GM19452 (cell line): ENCODE measurements around the gene GDF10.

Experiments used
- ATAC-seq: cut with Tn5 transposase; IDR thresholded peaks from one replicate; pipeline ENCODE4 v1.9.1; 2021; ENCODE audit not compliant: unreplicated experiment

GDF10 gene

GRCh38 chr10:47291682-47292081 is 8.3 kb upstream of the GDF10 start:
- ATAC-seq: no peak

DNA sequence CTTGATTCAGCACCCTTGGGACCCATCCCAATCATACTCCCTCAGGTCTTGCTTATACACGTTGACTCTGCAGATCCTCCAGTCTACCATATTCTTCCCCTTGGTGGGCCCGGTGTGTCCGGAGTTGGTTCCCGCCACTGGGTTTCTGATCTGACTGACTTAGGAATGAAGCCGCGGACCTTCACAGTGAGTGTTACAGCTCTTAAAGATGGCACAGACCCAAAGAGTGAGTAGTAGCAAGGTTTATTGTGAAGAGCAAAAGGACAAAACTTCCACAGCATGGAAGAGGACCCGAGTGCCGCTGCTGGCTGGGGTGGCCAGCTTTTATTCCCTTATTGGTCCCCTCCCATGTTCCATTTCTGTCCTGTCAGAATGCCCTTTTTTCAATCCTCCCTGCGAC is 5.9 kb upstream of the GDF10 start:
- ATAC-seq: no peak

- no peak for ATAC-seq
Measured at GRCh38 chr10:47294501-47294900, 5.5 kb upstream of the GDF10 start.

- no peak for ATAC-seq
Measured at GRCh38 chr10:47295411-47295810, 4.6 kb upstream of the GDF10 start.

DNA sequence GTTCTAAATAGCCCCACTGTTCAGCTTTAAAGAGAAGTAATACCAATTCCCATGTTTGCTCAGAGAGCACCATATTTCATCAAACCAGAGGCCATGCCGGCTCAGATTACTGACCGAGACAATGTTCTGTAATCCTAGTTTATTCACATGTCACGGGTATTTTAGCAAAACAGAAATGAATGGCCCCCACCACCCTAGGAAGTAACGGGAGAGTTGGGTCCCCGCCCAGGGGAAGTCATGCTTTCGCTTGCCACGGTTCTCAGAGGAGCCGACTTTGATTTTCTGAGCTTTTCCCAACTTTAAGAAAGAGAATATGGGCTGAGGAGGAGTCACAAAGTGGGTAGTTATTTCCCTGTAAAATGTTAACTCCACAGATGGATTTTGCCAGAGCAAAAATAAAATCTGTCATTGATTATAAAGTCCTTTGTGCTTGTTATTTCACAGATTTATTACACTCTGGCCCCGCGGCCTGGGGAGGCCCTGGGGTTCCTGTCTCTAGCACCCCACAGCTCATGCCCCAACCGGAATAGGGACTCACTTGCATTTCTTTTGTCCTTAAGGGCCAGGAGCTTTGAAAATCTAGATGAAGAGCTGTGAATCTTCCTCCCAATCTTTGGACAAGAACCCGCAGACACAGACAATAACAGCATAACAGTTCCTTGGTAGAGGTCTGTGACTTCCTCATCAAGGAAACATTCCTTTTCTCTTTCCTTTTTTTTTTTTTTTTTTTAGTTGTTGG is 3.7 kb upstream of the GDF10 start:
- no peak for ATAC-seq

- ATAC-seq: no peak
Measured at GRCh38 chr10:47296941-47297340, 3.1 kb upstream of the GDF10 start.

DNA sequence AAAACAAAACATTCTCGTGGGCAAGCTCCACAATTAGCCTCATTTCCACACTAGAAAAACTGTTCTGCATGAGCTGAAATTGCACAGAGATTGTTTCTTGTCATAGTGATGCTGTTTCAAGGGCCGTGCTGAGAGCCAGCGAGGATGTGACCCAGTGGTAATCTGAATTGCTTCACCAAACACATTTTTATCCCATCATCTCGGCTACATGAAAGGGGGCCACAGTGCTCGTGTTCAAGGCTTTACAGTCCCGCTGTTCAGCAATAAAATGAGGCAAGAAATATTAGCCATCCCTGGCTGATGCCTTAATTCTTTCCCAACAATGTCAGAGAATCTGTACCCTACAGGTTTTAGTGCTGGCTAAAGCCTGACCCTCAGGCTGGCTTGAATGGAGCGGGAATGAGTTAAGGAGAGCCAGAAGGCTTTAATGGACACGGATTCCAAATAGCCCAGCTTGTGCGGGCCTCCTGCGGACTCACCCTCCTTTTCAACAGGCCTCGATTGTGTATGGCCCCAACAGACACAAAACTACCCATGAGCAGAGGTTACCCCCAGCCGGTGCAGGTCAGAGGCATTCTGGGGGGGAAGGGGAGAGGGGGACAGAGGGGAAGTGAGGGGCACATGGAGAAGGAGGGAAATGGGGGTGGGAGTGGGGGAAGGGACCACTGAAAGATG is 2.0 kb upstream of the GDF10 start:
- no peak for ATAC-seq

DNA sequence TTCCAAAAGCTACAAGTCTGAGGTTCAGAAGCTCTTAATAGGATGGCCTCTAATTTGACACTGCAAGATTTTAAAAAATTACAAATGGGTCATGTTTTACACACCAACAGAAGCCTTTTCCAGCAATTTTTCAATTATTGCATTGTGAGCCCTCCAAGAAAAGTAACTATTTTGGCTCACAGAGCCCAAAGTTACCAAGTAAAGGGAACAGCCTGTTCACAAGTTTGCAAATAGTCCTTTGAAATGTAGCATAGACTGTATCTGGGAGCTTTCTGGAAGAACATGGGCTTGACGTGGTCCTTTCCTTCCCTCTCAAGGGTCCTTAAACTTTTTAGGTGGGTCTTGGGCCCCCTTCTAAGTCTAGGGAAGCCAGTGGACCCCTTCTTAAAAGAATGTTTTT is 1.3 kb upstream of the GDF10 start:
- no peak for ATAC-seq

GRCh38 chr10:47300429-47300931 is 483 bp downstream of the GDF10 start:
- no peak for ATAC-seq

DNA sequence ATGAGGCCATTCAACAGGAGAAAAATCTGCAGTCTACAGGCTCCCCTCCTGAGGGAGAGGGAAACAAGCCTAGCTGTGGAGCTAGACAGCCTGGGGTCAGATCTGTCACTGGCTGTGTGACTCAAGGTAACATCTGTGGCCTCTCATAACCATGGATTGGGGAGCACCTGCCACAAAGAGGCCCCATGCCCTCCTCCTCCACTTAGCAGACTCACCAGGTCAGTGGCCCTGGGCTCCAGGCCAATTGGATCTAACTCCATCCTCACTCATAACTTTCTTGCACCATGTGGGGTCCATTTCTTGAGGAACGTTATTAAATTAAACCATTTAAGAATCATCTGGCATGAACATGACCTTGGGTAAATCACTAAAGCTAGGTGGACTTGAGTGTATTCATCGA is 1.8 kb downstream of the GDF10 start:
- no peak for ATAC-seq

DNA sequence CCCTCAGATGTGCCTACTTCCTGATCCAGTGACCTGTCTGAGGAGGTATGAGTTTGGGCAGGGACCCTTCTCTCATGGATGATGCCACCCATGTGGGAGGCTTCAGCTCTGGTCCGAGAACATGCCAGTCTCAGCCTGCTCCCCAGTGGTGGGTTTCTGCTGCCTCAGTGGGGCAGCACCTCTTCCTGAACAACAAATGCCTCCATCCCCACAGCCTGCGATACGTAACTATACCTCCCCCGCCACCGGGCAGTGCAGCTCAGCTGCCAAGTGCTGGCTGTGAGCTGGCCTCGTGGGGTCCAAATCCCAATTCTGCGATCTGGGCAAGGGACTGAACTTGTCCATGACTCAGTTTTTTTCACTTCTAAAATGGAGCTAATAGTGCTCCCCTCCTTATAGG is 3.1 kb downstream of the GDF10 start:
- no peak for ATAC-seq

DNA sequence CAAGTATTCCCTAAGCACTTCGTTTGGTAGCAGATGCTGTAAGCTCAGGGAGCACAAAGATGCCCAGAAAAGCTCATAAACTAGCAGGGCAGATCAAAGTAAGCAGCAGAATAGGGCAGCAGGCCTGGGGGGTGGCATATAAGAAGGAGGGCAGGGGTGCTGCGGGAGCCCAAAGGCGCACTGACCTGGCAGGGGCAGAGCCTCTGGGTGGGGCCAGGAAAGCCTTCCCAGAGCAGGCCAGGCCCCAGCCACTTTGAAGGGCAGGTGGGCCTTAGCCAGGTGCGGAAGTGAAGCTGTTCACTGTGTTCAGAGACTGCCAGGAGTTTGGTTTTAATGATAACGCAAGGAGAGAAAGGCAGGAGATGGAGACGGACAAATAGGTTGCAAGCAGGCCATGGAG is 3.9 kb downstream of the GDF10 start:
- ATAC-seq: no peak

- no peak for ATAC-seq
Measured at GRCh38 chr10:47305566-47305965, 5.6 kb downstream of the GDF10 start.

GRCh38 chr10:47306387-47307210 is 6.6 kb downstream of the GDF10 start:
- no peak for ATAC-seq

DNA sequence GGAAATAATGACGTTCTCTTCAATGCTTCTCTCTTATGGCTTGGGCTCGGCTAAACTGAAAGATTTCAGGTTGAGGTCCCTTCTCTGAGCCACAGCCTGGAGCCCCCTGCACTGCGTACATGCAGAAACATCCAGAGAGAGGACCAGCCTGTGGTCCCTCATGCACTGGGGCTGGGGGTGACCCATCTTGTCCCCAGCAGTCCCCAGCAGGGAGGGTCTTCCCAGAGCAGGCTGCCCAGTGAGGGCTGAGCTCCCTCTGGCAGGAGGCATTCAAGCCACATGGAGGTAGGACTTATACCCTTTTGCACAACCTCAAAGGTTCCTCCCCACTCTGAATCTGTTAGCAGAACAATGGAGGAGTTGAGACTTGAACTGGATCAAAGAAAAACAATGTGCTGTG is 7.4 kb downstream of the GDF10 start:
- no peak for ATAC-seq

GRCh38 chr10:47308775-47309174 is 8.8 kb downstream of the GDF10 start:
- no peak for ATAC-seq

- no peak for ATAC-seq
Measured at GRCh38 chr10:47309408-47310089, 9.6 kb downstream of the GDF10 start.

DNA sequence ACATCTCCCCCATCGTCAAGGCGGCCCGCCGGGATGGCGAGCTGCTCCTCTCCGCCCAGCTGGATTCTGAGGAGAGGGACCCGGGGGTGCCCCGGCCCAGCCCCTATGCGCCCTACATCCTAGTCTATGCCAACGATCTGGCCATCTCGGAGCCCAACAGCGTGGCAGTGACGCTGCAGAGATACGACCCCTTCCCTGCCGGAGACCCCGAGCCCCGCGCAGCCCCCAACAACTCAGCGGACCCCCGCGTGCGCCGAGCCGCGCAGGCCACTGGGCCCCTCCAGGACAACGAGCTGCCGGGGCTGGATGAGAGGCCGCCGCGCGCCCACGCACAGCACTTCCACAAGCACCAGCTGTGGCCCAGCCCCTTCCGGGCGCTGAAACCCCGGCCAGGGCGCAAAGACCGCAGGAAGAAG is 10.1 kb downstream of the GDF10 start:
- ATAC-seq: no peak

DNA sequence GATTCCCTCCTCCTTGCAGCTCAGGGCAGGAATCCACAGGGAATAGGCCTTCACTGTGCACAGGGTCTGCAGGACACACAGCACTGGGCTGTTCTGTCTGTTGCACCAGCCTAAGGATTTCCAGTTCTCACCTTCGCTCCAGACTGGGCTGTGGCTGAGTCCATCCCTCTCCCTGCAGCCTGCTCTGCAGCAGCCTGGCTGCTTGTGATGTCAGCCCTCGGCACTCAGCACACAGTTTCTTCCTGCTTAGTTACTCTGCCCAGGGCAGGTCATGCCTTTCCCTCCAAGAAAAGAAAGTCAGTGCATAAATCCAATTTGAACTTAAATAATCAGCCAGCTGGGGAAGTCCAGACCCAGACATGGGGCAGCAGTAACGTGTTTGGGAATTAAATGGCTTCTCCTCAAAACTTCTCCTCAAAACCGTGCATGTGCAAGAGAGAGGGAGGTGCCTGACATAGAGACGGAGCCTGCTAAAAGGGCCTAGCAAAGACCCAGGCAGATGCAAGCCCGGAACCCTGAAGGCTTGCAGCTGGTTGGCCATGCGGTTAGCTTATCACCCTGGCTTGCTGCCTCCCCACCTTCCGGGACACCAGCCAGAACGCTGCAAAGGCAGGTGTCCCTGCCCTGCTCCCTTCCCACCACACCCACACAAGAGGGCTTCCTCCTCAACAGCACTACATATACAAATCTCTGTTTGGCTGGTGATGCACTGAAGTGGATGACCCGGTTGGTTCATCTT is 11.4 kb downstream of the GDF10 start:
- no peak for ATAC-seq

- no peak for ATAC-seq
Measured at GRCh38 chr10:47311932-47312662, 12.1 kb downstream of the GDF10 start.
